HFFc6 (cell line): ENCODE results near the gene HIPK2. TPM values are rescaled to one million over a fixed set of nuclear protein-coding genes. Genes with fewer than 3 reads are reported as not detected.

ENCODE experiments used
- DNase-seq: peaks from one replicate; pipeline ENCODE4 v3.0.0-alpha.2; 2018
- H3K27ac Mint-ChIP-seq: 2 replicates; pipeline ENCODE4 v1.8.0; 2020; ENCODE audit warnings: mild to moderate bottlenecking, mixed read lengths
- H3K27me3 Mint-ChIP-seq: 2 replicates; pipeline ENCODE4 v1.8.0; 2021; ENCODE audit warnings: mild to moderate bottlenecking, moderate library complexity, mixed read lengths; ENCODE audit not compliant: insufficient read depth
- H3K36me3 Mint-ChIP-seq: 2 replicates; pipeline ENCODE4 v1.8.0; 2021; ENCODE audit warnings: low read depth, mixed read lengths
- H3K4me1 Mint-ChIP-seq: 2 replicates; pipeline ENCODE4 v1.8.0; 2020; ENCODE audit warnings: low read depth, mixed read lengths
- H3K4me3 Mint-ChIP-seq: 2 replicates; pipeline ENCODE4 v1.8.0; 2020; ENCODE audit warnings: mild to moderate bottlenecking, moderate library complexity, mixed read lengths
- H3K9me3 Mint-ChIP-seq: 2 replicates; pipeline ENCODE4 v1.8.0; 2020; ENCODE audit warnings: mild to moderate bottlenecking, mixed read lengths
- CTCF ChIP-seq: fragments of 200-600 bp; sonication (generic); IDR thresholded peaks from 2 replicates; pipeline ENCODE4 v1.5.0; 2021; ENCODE audit warnings: antibody characterized with exemption, mild to moderate bottlenecking
- total RNA-seq, 6 experiments: library from RNA; stranded (reverse); fragmentation: NEBNext Ultra II Directional; extraction: Animal tissue kit (Norgen Biotek cat#: 25700); gene quantifications; 2 replicates in 1 of 6; 3 replicates in 5 of 6; pipeline ENCODE4 v1.2.3, GENCODE V29; 2021

The HIPK2 gene
- total RNA-seq, 6 experiments from 2014 or later = 14.6 to 33.4 (median 31.4) TPM

DNA sequence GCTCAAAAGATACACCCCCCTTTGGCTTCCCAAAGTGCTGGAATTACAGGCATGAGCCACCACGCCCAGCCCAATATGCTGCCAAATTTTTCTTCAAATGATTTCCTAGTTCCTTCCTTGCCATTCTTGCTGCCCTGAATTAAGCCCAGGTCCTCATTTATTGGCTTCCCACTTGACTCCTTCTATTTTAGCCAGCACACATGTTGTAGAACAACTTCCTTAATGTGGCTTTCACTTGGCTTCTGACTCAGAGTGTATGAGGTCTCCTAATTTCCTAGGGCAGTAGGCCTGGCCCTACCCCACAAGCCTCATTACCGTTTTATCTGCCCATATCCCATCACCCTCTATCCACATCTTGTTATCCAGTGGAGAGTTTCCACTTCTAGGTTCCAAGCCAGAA lies 21.8 kb upstream of the HIPK2 start:
- H3K4me1 Mint-ChIP-seq = peaks cover 12% of the 10 kb centered on the region
- no peak for TF ChIP-seq CTCF
- peaks cover 20% of the 10 kb centered on the region for H3K9me3 Mint-ChIP-seq
- peaks cover 9% of the 10 kb centered on the region for H3K36me3 Mint-ChIP-seq
- no peak overlapping the region for H3K27ac Mint-ChIP-seq
- no peak for DNase-seq
- H3K27me3 Mint-ChIP-seq = peaks cover 8% of the 10 kb centered on the region
- H3K4me3 Mint-ChIP-seq = no peak overlapping the region

DNA sequence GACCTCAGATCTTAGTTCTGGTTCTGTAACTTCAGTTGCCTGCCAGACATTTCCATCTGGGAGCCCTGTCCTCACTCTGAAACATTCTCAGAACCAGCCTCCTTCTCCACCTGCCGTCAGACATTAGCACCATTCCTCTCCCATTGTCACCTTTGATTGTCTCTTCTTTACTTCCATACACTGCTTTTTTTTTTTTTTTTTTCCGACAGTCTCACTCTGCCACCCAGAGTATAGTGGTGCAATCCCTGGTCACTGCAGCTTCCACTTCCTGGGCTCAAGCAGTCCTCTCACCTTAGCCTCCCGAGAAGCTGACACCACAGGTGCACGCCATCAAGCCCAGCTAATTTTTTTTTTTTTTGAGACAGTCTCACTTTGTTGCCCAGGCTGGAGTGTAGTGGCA lies 21.1 kb upstream of the HIPK2 start:
- Mint-ChIP-seq H3K4me1 (peaks cover 12% of the 10 kb centered on the region), H3K9me3 (peaks cover 13% of the 10 kb centered on the region), H3K27me3 (peaks cover 8% of the 10 kb centered on the region), H3K4me3 (no peak overlapping the region), H3K36me3 (peaks cover 9% of the 10 kb centered on the region), H3K27ac (no peak overlapping the region)
- no peak for DNase-seq
- no peak for TF ChIP-seq CTCF

- Mint-ChIP-seq H3K27ac (no peak overlapping the region), H3K4me3 (no peak overlapping the region), H3K36me3 (peaks cover 7% of the 10 kb centered on the region), H3K4me1 (peaks cover 12% of the 10 kb centered on the region), H3K27me3 (peaks cover 11% of the 10 kb centered on the region), H3K9me3 (peaks cover 9% of the 10 kb centered on the region)
- DNase-seq = no peak
- TF ChIP-seq CTCF = no peak
Observed at GRCh38 chr7:139798221-139798620, 20.4 kb upstream of the HIPK2 start.

DNA sequence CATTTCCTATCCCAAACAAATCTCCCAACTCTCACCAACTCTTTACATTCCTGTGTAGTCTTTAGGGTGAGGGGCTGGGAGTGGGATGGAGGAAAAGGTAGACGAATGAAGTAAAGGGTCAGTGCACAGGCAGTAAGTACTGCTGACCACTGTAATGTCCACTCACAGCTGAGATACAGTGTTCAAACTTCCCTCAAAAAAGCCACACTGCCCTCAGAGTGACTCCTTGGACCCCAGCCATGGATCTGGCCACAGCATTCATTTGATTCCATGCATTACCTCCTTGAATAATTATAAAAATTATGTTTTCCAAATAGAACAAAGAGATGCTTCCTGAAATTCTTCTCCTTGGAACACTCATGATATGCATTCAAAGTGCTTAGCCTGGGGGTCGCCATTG lies 19.8 kb upstream of the HIPK2 start:
- H3K4me3 Mint-ChIP-seq = no peak overlapping the region
- TF ChIP-seq CTCF = no peak

DNA sequence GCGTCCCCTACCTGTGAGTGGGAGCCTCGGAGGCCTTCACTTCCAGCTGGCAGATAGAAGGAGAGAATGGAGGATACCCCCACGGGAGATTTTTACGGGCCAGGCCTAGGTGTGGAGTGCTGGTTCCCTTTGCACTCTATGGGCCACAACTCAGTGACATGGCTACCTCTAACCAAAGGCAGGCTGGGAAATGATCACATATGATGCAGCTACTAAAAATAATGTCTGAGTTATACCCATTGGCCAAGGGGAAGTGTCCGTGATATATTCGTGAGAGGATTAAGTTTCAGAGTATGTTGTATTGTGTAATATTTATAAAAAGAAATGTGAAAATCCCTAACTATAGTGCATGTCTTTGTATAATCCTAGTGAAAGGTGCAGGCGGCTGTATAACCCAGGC lies 13.5 kb upstream of the HIPK2 start:
- Mint-ChIP-seq H3K27ac (no peak overlapping the region), H3K9me3 (no peaks in the 10 kb centered on the region), H3K4me3 (no peak overlapping the region), H3K4me1 (no peaks in the 10 kb centered on the region), H3K27me3 (peaks cover 15% of the 10 kb centered on the region), H3K36me3 (no peaks in the 10 kb centered on the region; the same call in 1 of the 2 replicates)
- no peak for DNase-seq
- no peak for TF ChIP-seq CTCF

More for the DNA sequence above, 19.8 kb upstream of the HIPK2 start:
- H3K27me3 Mint-ChIP-seq = peaks cover 11% of the 10 kb centered on the region
- no peak overlapping the region for H3K27ac Mint-ChIP-seq
- H3K36me3 Mint-ChIP-seq = peaks cover 1% of the 10 kb centered on the region
- peaks cover 12% of the 10 kb centered on the region for H3K4me1 Mint-ChIP-seq
- H3K9me3 Mint-ChIP-seq = peaks cover 3% of the 10 kb centered on the region
- no peak for DNase-seq

- TF ChIP-seq CTCF = no peak
- Mint-ChIP-seq H3K9me3 (no peaks in the 10 kb centered on the region), H3K27ac (no peak overlapping the region), H3K36me3 (no peaks in the 10 kb centered on the region), H3K4me1 (no peaks in the 10 kb centered on the region), H3K27me3 (peaks cover 12% of the 10 kb centered on the region), H3K4me3 (no peak overlapping the region)
- DNase-seq = no peak
Observed at GRCh38 chr7:139784648-139785047, 6.8 kb upstream of the HIPK2 start.
